ENCODE measurements around the gene FAF1.

FAF1 gene

DNA sequence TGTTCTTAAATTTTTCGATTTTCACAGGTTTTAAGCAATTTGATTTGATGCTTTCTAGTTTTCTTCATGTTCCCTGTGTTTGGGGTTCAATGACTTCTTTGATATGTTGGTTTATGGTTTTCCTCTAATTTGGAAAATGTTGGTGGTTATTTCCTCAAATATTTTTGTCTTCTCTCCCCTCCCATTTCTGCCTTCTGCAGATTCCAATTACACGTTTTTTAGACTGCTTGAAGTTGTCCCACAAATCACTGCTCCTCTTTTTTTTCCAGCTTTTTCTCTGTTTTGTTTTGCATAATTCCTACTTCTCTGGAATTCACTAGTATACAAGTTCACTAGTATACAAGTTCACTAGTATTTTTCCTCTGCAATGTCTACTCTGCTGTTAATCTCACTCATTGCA is 61.3 kb downstream of the FAF1 start:
- no peak for TF ChIP-seq CREB1 (IDR thresholded peaks at IDR 0.05; ENCODE audit: low read depth)
- no peak for TF ChIP-seq EP300 (IDR thresholded peaks at IDR 0.05; ENCODE audit: borderline replicate concordance)
- TF ChIP-seq, protein P1, sequence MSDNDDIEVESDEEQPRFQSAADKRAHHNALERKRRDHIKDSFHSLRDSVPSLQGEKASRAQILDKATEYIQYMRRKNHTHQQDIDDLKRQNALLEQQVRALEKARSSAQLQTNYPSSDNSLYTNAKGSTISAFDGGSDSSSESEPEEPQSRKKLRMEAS (IDR thresholded peaks at IDR 0.05) = no peak
- TF ChIP-seq YY1 (IDR thresholded peaks at IDR 0.05; ENCODE audit: low read depth) = no peak
- no peak for TF ChIP-seq ZBTB7A (IDR thresholded peaks at IDR 0.05; ENCODE audit: low read depth)
- no peak for TF ChIP-seq TCF12 (IDR thresholded peaks at IDR 0.05; ENCODE audit: low read depth)
- TF ChIP-seq TEAD4 (IDR thresholded peaks at IDR 0.05) = no peak
- TF ChIP-seq, protein P2, sequence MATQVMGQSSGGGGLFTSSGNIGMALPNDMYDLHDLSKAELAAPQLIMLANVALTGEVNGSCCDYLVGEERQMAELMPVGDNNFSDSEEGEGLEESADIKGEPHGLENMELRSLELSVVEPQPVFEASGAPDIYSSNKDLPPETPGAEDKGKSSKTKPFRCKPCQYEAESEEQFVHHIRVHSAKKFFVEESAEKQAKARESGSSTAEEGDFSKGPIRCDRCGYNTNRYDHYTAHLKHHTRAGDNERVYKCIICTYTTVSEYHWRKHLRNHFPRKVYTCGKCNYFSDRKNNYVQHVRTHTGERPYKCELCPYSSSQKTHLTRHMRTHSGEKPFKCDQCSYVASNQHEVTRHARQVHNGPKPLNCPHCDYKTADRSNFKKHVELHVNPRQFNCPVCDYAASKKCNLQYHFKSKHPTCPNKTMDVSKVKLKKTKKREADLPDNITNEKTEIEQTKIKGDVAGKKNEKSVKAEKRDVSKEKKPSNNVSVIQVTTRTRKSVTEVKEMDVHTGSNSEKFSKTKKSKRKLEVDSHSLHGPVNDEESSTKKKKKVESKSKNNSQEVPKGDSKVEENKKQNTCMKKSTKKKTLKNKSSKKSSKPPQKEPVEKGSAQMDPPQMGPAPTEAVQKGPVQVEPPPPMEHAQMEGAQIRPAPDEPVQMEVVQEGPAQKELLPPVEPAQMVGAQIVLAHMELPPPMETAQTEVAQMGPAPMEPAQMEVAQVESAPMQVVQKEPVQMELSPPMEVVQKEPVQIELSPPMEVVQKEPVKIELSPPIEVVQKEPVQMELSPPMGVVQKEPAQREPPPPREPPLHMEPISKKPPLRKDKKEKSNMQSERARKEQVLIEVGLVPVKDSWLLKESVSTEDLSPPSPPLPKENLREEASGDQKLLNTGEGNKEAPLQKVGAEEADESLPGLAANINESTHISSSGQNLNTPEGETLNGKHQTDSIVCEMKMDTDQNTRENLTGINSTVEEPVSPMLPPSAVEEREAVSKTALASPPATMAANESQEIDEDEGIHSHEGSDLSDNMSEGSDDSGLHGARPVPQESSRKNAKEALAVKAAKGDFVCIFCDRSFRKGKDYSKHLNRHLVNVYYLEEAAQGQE (IDR thresholded peaks at IDR 0.05; ENCODE audit: low read depth) = no peak
- TF ChIP-seq NFIC (IDR thresholded peaks at IDR 0.05) = no peak
- TF ChIP-seq, protein P3, sequence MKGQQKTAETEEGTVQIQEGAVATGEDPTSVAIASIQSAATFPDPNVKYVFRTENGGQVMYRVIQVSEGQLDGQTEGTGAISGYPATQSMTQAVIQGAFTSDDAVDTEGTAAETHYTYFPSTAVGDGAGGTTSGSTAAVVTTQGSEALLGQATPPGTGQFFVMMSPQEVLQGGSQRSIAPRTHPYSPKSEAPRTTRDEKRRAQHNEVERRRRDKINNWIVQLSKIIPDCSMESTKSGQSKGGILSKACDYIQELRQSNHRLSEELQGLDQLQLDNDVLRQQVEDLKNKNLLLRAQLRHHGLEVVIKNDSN (IDR thresholded peaks at IDR 0.05) = no peak
- TF ChIP-seq RAD21 (IDR thresholded peaks at IDR 0.05; ENCODE audit: low read depth) = no peak
- no peak for TF ChIP-seq TAF1 (IDR thresholded peaks at IDR 0.05; ENCODE audit: low read depth)
- TF ChIP-seq CEBPB (IDR thresholded peaks at IDR 0.05) = no peak

DNA sequence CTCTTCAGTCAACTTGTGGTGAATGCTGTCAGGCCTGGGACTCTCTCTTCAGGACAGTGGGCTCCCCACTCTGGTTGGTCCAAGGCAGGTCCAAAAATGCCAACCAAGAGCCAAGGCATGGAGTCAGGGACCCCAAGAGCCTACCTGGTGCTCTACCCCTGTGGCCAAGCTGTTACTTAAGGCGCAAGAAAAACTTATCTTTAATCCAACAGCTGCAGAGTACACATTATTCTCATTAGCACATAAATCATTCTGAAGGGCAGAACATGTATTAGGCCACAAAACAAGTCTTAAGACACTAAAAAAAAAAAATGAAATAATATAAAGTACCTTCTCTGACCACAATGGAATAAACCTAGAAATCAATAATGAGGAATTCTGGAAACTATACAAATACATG is 65.7 kb downstream of the FAF1 start:
- TF ChIP-seq NFIC (IDR thresholded peaks at IDR 0.05) (no peak), TCF12 (IDR thresholded peaks at IDR 0.05; ENCODE audit: low read depth) (no peak)

DNA sequence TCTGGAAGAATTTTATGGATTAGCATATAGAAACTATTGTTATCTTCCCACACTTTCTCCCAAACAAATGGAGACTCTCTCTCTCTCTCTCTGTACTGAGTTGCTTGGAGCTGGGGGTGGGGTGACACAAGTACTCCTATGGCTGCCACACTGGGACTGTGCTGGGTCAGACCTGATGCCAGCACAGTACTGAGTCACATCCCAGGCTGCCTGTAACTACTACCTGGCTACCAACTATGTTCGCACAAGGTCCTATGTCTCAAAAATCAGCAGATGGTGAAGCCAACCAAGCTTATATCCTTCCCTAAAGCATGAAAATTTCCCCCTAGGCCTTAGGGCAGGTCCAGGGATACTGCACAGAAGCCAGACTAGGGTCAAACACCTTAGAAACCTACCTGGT is 66.6 kb downstream of the FAF1 start:
- no peak for TF ChIP-seq FOXM1 (IDR thresholded peaks at IDR 0.05; ENCODE audit: borderline replicate concordance, low read depth)

DNA sequence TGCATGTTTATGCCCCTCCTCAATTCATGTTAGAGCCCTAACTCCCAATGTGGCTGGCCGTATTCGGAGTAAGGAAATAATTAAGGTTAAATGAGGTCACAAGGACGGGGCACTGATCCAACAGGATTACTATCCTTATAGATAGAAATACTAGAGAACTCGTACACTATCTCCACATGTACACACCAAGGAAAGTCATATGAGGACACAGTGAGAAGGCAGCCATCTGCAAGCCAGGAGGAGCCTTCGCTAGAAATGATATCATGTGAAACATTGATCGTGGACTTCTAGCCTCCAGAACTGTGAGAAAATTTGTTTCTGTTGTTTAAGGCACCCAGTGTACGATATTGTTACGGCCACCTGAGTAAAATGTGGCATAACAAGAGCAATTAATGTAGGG is 79.7 kb downstream of the FAF1 start:
- TF ChIP-seq, protein P3 (IDR thresholded peaks at IDR 0.05) = no peak
- TF ChIP-seq CREB1 (IDR thresholded peaks at IDR 0.05; ENCODE audit: low read depth) (no peak), EGR1 (IDR thresholded peaks at IDR 0.05) (no peak), CEBPB (IDR thresholded peaks at IDR 0.05) (no peak), FOXM1 (IDR thresholded peaks at IDR 0.05; ENCODE audit: borderline replicate concordance, low read depth) (no peak), TEAD4 (IDR thresholded peaks at IDR 0.05) (no peak), RAD21 (IDR thresholded peaks at IDR 0.05; ENCODE audit: low read depth) (no peak), ZBTB7A (IDR thresholded peaks at IDR 0.05; ENCODE audit: low read depth) (no peak)
- TF ChIP-seq, protein P2 (IDR thresholded peaks at IDR 0.05; ENCODE audit: low read depth) = no peak
- TF ChIP-seq, protein P1 (IDR thresholded peaks at IDR 0.05) = no peak

DNA sequence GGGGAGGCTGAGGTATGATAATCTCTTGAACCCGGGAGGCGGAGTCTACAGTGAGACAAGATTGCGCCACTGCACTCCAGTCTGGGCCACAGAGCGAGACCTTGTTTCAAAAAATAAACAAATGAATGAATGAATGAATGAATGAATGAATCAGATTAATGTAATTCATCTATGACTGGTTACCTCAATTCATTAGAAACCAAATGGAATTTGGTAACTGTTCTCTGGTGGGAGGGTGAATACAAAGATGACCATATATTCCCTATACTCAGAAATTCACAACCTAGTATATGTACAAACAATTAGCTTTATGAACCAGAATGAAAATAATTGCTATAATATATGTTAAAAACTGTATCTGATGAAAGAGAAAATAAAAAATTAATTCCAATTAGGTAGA is 80.9 kb downstream of the FAF1 start:
- no peak for TF ChIP-seq NFIC (IDR thresholded peaks at IDR 0.05)
- no peak for TF ChIP-seq ZBTB7A (IDR thresholded peaks at IDR 0.05; ENCODE audit: low read depth)
- TF ChIP-seq, protein P1 (IDR thresholded peaks at IDR 0.05) = no peak
- no peak for TF ChIP-seq TEAD4 (IDR thresholded peaks at IDR 0.05)
- TF ChIP-seq EGR1 (IDR thresholded peaks at IDR 0.05) = no peak
- no peak for TF ChIP-seq CEBPB (IDR thresholded peaks at IDR 0.05)
- TF ChIP-seq, protein P3 (IDR thresholded peaks at IDR 0.05) = no peak
- TF ChIP-seq TCF12 (IDR thresholded peaks at IDR 0.05; ENCODE audit: low read depth) = no peak
- TF ChIP-seq YY1 (IDR thresholded peaks at IDR 0.05; ENCODE audit: low read depth) = no peak
- TF ChIP-seq EP300 (IDR thresholded peaks at IDR 0.05; ENCODE audit: borderline replicate concordance) = no peak
- TF ChIP-seq TAF1 (IDR thresholded peaks at IDR 0.05; ENCODE audit: low read depth) = no peak
- TF ChIP-seq RAD21 (IDR thresholded peaks at IDR 0.05; ENCODE audit: low read depth) = no peak
- no peak for TF ChIP-seq CREB1 (IDR thresholded peaks at IDR 0.05; ENCODE audit: low read depth)
- TF ChIP-seq, protein P2 (IDR thresholded peaks at IDR 0.05; ENCODE audit: low read depth) = no peak
- no peak for TF ChIP-seq FOXM1 (IDR thresholded peaks at IDR 0.05; ENCODE audit: borderline replicate concordance, low read depth)
